Loucy (cell line): ENCODE measurements around the gene WWC1.

ENCODE experiments used
- H2AFZ ChIP-seq: fragments of 200-600 bp; sonication (generic); 2 replicates; pipeline ENCODE4 v1.6.0; 2016; ENCODE audit warnings: antibody characterized with exemption, mild to moderate bottlenecking, low read length, moderate library complexity
- H3F3A ChIP-seq: fragments of 200-600 bp; 2 replicates; pipeline ENCODE4 v1.6.0; 2016; ENCODE audit warnings: antibody characterized with exemption, low read depth, mild to moderate bottlenecking
- H3K27me3 ChIP-seq: fragments of 200-600 bp; sonication (generic); 2 replicates; pipeline ENCODE4 v1.6.1; 2014; ENCODE audit warnings: low read length, mild to moderate bottlenecking; ENCODE audit not compliant: insufficient read depth, poor library complexity, severe bottlenecking
- H3K36me3 ChIP-seq: fragments of 200-600 bp; sonication (generic); 2 replicates; pipeline ENCODE4 v1.6.1; 2016; ENCODE audit warnings: low read length; ENCODE audit not compliant: insufficient read depth
- H3K4me1 ChIP-seq: fragments of 200-600 bp; sonication (generic); 2 replicates; pipeline ENCODE4 v1.5.1; 2014; ENCODE audit warnings: low read length, mild to moderate bottlenecking; ENCODE audit not compliant: insufficient read depth, poor library complexity, severe bottlenecking
- H3K4me2 ChIP-seq: fragments of 200-600 bp; sonication (generic); 2 replicates; pipeline ENCODE4 v1.6.0; 2014; ENCODE audit warnings: antibody characterized with exemption, low read length, low read depth, mild to moderate bottlenecking; ENCODE audit not compliant: poor library complexity, severe bottlenecking
- H3K4me3 ChIP-seq: fragments of 200-600 bp; sonication (generic); 2 replicates; pipeline ENCODE4 v1.5.1; 2014; ENCODE audit warnings: low read length, mild to moderate bottlenecking, mixed read lengths; ENCODE audit not compliant: poor library complexity, severe bottlenecking
- H3K79me2 ChIP-seq: fragments of 200-600 bp; sonication (generic); 2 replicates; pipeline ENCODE4 v1.6.1; 2014; ENCODE audit warnings: low read length; ENCODE audit not compliant: insufficient read depth
- H3K9ac ChIP-seq: fragments of 200-600 bp; sonication (generic); 2 replicates; pipeline ENCODE4 v1.6.0; 2014; ENCODE audit warnings: mild to moderate bottlenecking, low read depth, low read length, moderate library complexity; ENCODE audit not compliant: poor library complexity, severe bottlenecking
- H3K9me2 ChIP-seq: fragments of 200-600 bp; sonication (generic); replicated peaks from 2 replicates; pipeline ENCODE4 v1.6.1; 2016; ENCODE audit warnings: low read depth, low read length, mixed read lengths
- H3K9me3 ChIP-seq: fragments of 200-600 bp; sonication (generic); 2 replicates; pipeline ENCODE4 v1.6.1; 2014; ENCODE audit warnings: mild to moderate bottlenecking, antibody characterized with exemption, low read length, low read depth; ENCODE audit not compliant: insufficient read depth
- H4K20me1 ChIP-seq: fragments of 200-600 bp; sonication (generic); 2 replicates; pipeline ENCODE4 v1.6.0; 2014; ENCODE audit warnings: antibody characterized with exemption, low read length, mild to moderate bottlenecking; ENCODE audit not compliant: insufficient read depth, poor library complexity, severe bottlenecking
- CTCF ChIP-seq: fragments of 200-600 bp; sonication (generic); conservative IDR thresholded peaks from 2 replicates; pipeline ENCODE4 v1.5.1; 2014; ENCODE audit warnings: mild to moderate bottlenecking, antibody characterized with exemption, low read length
- EZH2phosphoT487 ChIP-seq: fragments of 200-600 bp; IDR thresholded peaks from 2 replicates; pipeline ENCODE4 v1.6.1; 2018; ENCODE audit warnings: antibody characterized with exemption, mild to moderate bottlenecking, moderate library complexity, borderline replicate concordance

WWC1 gene

DNA sequence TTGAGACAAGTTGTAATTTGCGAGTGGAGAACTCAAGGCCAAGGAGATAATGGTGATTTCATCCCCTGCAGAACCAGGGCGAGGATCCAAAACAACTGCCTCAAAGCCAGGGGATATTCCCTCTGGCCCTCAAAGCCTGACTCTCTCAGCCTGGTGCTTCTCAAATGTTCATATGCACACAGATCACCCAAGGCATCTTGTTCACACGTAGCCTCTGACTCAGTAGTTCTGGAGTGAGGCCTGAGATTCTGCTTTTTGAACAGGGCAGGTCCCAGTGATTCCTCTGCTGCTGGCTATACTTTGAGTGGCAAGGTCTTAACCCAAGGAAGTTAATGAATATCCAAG, 30.2 kb upstream of the WWC1 start:
- Histone ChIP-seq H3K27me3 (peaks cover 7% of the 10 kb centered on the region), H2AFZ (no peak overlapping the region), H4K20me1 (no peaks in the 10 kb centered on the region), H3F3A (no peaks in the 10 kb centered on the region), H3K9me2 (no peaks in the 10 kb centered on the region), H3K4me3 (no peak overlapping the region), H3K9ac (no peak overlapping the region), H3K36me3 (no peaks in the 10 kb centered on the region), H3K4me1 (no peaks in the 10 kb centered on the region), H3K9me3 (no peaks in the 10 kb centered on the region), H3K79me2 (no peaks in the 10 kb centered on the region), H3K4me2 (no peak overlapping the region)
- TF ChIP-seq EZH2phosphoT487 = no peak
- no peak for TF ChIP-seq CTCF

DNA sequence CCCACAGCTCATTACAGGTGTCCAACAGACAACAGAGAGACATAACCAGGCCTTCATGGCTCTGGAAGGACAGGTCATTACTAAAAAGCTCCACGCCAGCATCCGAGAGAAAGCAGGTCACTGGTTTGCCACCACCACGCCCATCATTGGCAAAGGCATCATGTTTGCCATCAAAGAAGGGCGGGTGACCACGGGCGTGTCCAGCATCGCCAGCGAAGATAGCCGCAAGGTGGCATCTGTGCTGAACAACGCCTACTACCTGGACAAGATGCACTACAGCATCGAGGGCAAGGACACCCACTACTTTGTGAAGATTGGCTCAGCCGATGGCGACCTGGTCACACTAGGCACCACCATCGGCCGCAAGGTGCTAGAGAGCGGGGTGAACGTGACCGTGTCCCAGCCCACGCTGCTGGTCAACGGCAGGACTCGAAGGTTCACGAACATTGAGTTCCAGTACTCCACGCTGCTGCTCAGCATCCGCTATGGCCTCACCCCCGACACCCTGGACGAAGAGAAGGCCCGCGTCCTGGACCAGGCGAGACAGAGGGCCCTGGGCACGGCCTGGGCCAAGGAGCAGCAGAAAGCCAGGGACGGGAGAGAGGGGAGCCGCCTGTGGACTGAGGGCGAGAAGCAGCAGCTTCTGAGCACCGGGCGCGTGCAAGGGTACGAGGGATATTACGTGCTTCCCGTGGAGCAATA, 29.3 kb upstream of the WWC1 start:
- H2AFZ ChIP-seq = no peak overlapping the region
- TF ChIP-seq CTCF (no peak), EZH2phosphoT487 (no peak)
- no peaks in the 10 kb centered on the region for H3F3A ChIP-seq

DNA sequence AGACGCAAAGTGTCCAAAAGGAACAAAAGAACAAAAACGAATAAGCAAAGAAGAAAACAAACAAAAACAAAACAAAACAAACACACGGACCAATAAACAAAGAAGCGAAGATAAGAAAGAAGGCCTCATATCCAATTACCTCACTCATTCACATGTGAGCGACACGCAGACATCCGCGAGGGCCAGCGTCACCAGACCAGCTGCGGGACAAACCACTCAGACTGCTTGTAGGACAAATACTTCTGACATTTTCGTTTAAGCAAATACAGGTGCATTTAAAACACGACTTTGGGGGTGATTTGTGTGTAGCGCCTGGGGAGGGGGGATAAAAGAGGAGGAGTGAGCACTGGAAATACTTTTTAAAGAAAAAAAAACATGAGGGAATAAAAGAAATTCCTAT, 28.3 kb upstream of the WWC1 start:
- Histone ChIP-seq H2AFZ (no peak overlapping the region), H4K20me1 (no peaks in the 10 kb centered on the region), H3K9me3 (no peaks in the 10 kb centered on the region), H3K4me1 (no peaks in the 10 kb centered on the region), H3K27me3 (peaks cover 7% of the 10 kb centered on the region), H3K4me2 (no peak overlapping the region), H3K4me3 (no peak overlapping the region), H3K79me2 (no peaks in the 10 kb centered on the region), H3K9ac (no peak overlapping the region), H3K9me2 (no peaks in the 10 kb centered on the region), H3F3A (no peaks in the 10 kb centered on the region), H3K36me3 (no peaks in the 10 kb centered on the region)
- TF ChIP-seq CTCF = no peak
- no peak for TF ChIP-seq EZH2phosphoT487

More for the DNA sequence above, 29.3 kb upstream of the WWC1 start:
- Histone ChIP-seq H3K4me3 (no peak overlapping the region), H3K9ac (no peak overlapping the region), H3K27me3 (peaks cover 7% of the 10 kb centered on the region), H3K79me2 (no peaks in the 10 kb centered on the region), H3K4me2 (no peak overlapping the region), H3K4me1 (no peaks in the 10 kb centered on the region), H4K20me1 (no peaks in the 10 kb centered on the region), H3K9me2 (no peaks in the 10 kb centered on the region), H3K9me3 (no peaks in the 10 kb centered on the region), H3K36me3 (no peaks in the 10 kb centered on the region)
